Osteocyte (in vitro differentiated cells): ENCODE results near the gene ACSL1. TPM values are rescaled to one million over a fixed set of nuclear protein-coding genes. Genes with fewer than 3 reads are reported as not detected.

Experiments used
- DNase-seq: peaks from one replicate; pipeline ENCODE4 v3.0.0; 2021; ENCODE audit warnings: mixed read lengths; ENCODE audit not compliant: unreplicated experiment; ENCODE audit errors: extremely low spot score
- H3K27ac Mint-ChIP-seq: one replicate; pipeline ENCODE4 v1.8.0; 2021; ENCODE audit warnings: mild to moderate bottlenecking, mixed read lengths; ENCODE audit not compliant: unreplicated experiment
- H3K27me3 Mint-ChIP-seq: one replicate; pipeline ENCODE4 v1.8.0; 2021; ENCODE audit warnings: mixed read lengths; ENCODE audit not compliant: unreplicated experiment
- H3K36me3 Mint-ChIP-seq: one replicate; pipeline ENCODE4 v1.8.0; 2021; ENCODE audit warnings: mixed read lengths; ENCODE audit not compliant: unreplicated experiment
- H3K4me1 Mint-ChIP-seq: one replicate; pipeline ENCODE4 v1.8.0; 2021; ENCODE audit warnings: mixed read lengths; ENCODE audit not compliant: unreplicated experiment
- H3K4me3 Mint-ChIP-seq: one replicate; pipeline ENCODE4 v1.8.0; 2021; ENCODE audit warnings: mild to moderate bottlenecking, moderate library complexity, mixed read lengths; ENCODE audit not compliant: unreplicated experiment
- H3K9me3 Mint-ChIP-seq: one replicate; pipeline ENCODE4 v1.8.0; 2021; ENCODE audit warnings: mixed read lengths; ENCODE audit not compliant: unreplicated experiment
- CTCF ChIP-seq: fragments of 200-600 bp; sonication (generic); IDR thresholded peaks from 2 replicates; pipeline ENCODE4 v1.5.0; 2021; ENCODE audit warnings: antibody characterized with exemption, mild to moderate bottlenecking, moderate library complexity
- total RNA-seq: library from RNA; stranded (reverse); gene quantifications from 2 replicates; pipeline ENCODE4 v1.2.1, GENCODE V29; 2021

The ACSL1 gene
- total RNA-seq, 1 donor from 2014 or later, result 28.6 TPM

GRCh38 chr4:184812199-184812542, 13.6 kb downstream of the ACSL1 start:
- Mint-ChIP-seq H3K27ac (peak overlapping the region; percentile 59), H3K36me3 (peaks cover 2% of the 10 kb centered on the region), H3K4me1 (peaks cover 49% of the 10 kb centered on the region), H3K27me3 (no peaks in the 10 kb centered on the region), H3K4me3 (no peak overlapping the region), H3K9me3 (no peaks in the 10 kb centered on the region)
- no peak for DNase-seq
- TF ChIP-seq CTCF, result no peak

- H3K27me3 Mint-ChIP-seq, result no peaks in the 10 kb centered on the region
Measured at GRCh38 chr4:184811526-184812198, 14.1 kb downstream of the ACSL1 start.

GRCh38 chr4:184810720-184811119, 15.0 kb downstream of the ACSL1 start:
- Mint-ChIP-seq H3K27me3 (no peaks in the 10 kb centered on the region), H3K9me3 (no peaks in the 10 kb centered on the region), H3K27ac (no peak overlapping the region), H3K36me3 (peaks cover 2% of the 10 kb centered on the region), H3K4me1 (peaks cover 49% of the 10 kb centered on the region), H3K4me3 (no peak overlapping the region)
- no peak for TF ChIP-seq CTCF
- no peak for DNase-seq

More at GRCh38 chr4:184811526-184812198, 14.1 kb downstream of the ACSL1 start:
- H3K4me3 Mint-ChIP-seq, result no peak overlapping the region
- H3K36me3 Mint-ChIP-seq, result peaks cover 2% of the 10 kb centered on the region
- TF ChIP-seq CTCF, result no peak
- no peaks in the 10 kb centered on the region for H3K9me3 Mint-ChIP-seq
- no peak for DNase-seq
- no peak overlapping the region for H3K27ac Mint-ChIP-seq
- peaks cover 49% of the 10 kb centered on the region for H3K4me1 Mint-ChIP-seq

- DNase-seq, result no peak
- Mint-ChIP-seq H3K9me3 (no peaks in the 10 kb centered on the region), H3K4me1 (peaks cover 31% of the 10 kb centered on the region), H3K36me3 (peaks cover 2% of the 10 kb centered on the region), H3K27me3 (no peaks in the 10 kb centered on the region), H3K27ac (no peak overlapping the region), H3K4me3 (no peak overlapping the region)
- TF ChIP-seq CTCF, result no peak
Measured at GRCh38 chr4:184808713-184809050, 17.1 kb downstream of the ACSL1 start.

- no peak for DNase-seq
Measured at GRCh38 chr4:184807797-184808712, 17.7 kb downstream of the ACSL1 start.

More at GRCh38 chr4:184807797-184808712, 17.7 kb downstream of the ACSL1 start:
- Mint-ChIP-seq H3K27me3 (no peaks in the 10 kb centered on the region), H3K27ac (no peak overlapping the region), H3K4me1 (peaks cover 25% of the 10 kb centered on the region), H3K9me3 (no peaks in the 10 kb centered on the region), H3K4me3 (no peak overlapping the region), H3K36me3 (peaks cover 2% of the 10 kb centered on the region)
- no peak for TF ChIP-seq CTCF
